ENCODE measurements around the gene AQP1.

The AQP1 gene

GRCh38 chr7:30923009-30923773 lies 11.5 kb downstream of the AQP1 start:
- TF ChIP-seq CTCF (IDR thresholded peaks at IDR 0.05; ENCODE audit: low read depth, low read length): no peak
- no peak overlapping the region for H3K4me3 ChIP-seq (replicated peaks in 1 of 2; ENCODE audit: low read depth in 2 of 2, low read length in 2 of 2)
- DNase-seq (ENCODE audit: low read depth in 2 of 2): no peak

- no peak for TF ChIP-seq CTCF (IDR thresholded peaks at IDR 0.05; ENCODE audit: low read depth, low read length)
- H3K4me3 ChIP-seq (replicated peaks in 1 of 2; ENCODE audit: low read depth in 2 of 2, low read length in 2 of 2): no peak overlapping the region
- DNase-seq (ENCODE audit: low read depth in 2 of 2): no peak
Observed at GRCh38 chr7:30923774-30924413, 12.2 kb downstream of the AQP1 start.

GRCh38 chr7:30924624-30925023 lies 13.0 kb downstream of the AQP1 start:
- TF ChIP-seq CTCF (IDR thresholded peaks at IDR 0.05; ENCODE audit: low read depth, low read length): no peak
- H3K4me3 ChIP-seq (replicated peaks in 1 of 2; ENCODE audit: low read depth in 2 of 2, low read length in 2 of 2): no peak overlapping the region
- DNase-seq (ENCODE audit: low read depth in 2 of 2): no peak

- no peak for TF ChIP-seq CTCF (IDR thresholded peaks at IDR 0.05; ENCODE audit: low read depth, low read length)
- H3K4me3 ChIP-seq (replicated peaks in 1 of 2; ENCODE audit: low read depth in 2 of 2, low read length in 2 of 2): no peak overlapping the region
- DNase-seq (ENCODE audit: low read depth in 2 of 2): no peak
Observed at GRCh38 chr7:30925117-30925516, 13.5 kb downstream of the AQP1 start.

GRCh38 chr7:30925913-30926312 lies 14.3 kb downstream of the AQP1 start:
- TF ChIP-seq CTCF (IDR thresholded peaks at IDR 0.05; ENCODE audit: low read depth, low read length): no peak
- no peak overlapping the region for H3K4me3 ChIP-seq (replicated peaks in 1 of 2; ENCODE audit: low read depth in 2 of 2, low read length in 2 of 2)
- DNase-seq (ENCODE audit: low read depth in 2 of 2): no peak

- no peak for TF ChIP-seq CTCF (IDR thresholded peaks at IDR 0.05; ENCODE audit: low read depth, low read length)
- no peak for DNase-seq (ENCODE audit: low read depth in 2 of 2)
Observed at GRCh38 chr7:30926313-30926712, 14.7 kb downstream of the AQP1 start.

More at GRCh38 chr7:30926313-30926712, 14.7 kb downstream of the AQP1 start:
- H3K4me3 ChIP-seq (replicated peaks in 1 of 2; ENCODE audit: low read depth in 2 of 2, low read length in 2 of 2): no peak overlapping the region

All from cardiac fibroblast (primary cell).